Activated naive CD4-positive, alpha-beta T cell treated with anti-CD3 and anti-CD28 coated beads, Interleukin-2, amount 10 ng/mL, durations not matched to agents 7 days and 5 days (primary cell): ENCODE data around the gene PSMD7.
"Not testable (repeated sequence)": the region's sequence is repeated elsewhere in the genome, so short reads cannot be mapped to it uniquely, and the experiment has no call there.

Experiments
- CTCF ChIA-PET: fragments of 350-600 bp; sonication (Branson Sonifier 250); formaldehyde crosslinking; loops from one replicate; lab custom pipeline; 2021; ENCODE audit warnings: antibody characterized with exemption; lab: Charles Lee
- DNase-seq: peaks from one replicate; pipeline ENCODE4 v3.0.0-alpha.2; 2020
- H3K27ac Mint-ChIP-seq: one replicate; pipeline ENCODE4 v1.8.0; 2021; ENCODE audit warnings: mild to moderate bottlenecking, moderate library complexity, mixed read lengths
- H3K27me3 Mint-ChIP-seq: one replicate; pipeline ENCODE4 v1.8.0; 2021; ENCODE audit warnings: mild to moderate bottlenecking, mixed read lengths
- H3K36me3 Mint-ChIP-seq: one replicate; pipeline ENCODE4 v1.8.0; 2021; ENCODE audit warnings: mixed read lengths
- H3K4me1 Mint-ChIP-seq: one replicate; pipeline ENCODE4 v1.8.0; 2021; ENCODE audit warnings: mixed read lengths
- H3K4me3 Mint-ChIP-seq: one replicate; pipeline ENCODE4 v1.8.0; 2021; ENCODE audit warnings: mild to moderate bottlenecking, moderate library complexity, mixed read lengths
- H3K9me3 Mint-ChIP-seq: one replicate; pipeline ENCODE4 v1.8.0; 2021; ENCODE audit warnings: mixed read lengths

Gene PSMD7

GRCh38 chr16:74305281-74305680 lies 8.7 kb downstream of the PSMD7 start:
- H3K4me1 Mint-ChIP-seq = no peaks in the 10 kb centered on the region
- peaks cover 61% of the 10 kb centered on the region for H3K36me3 Mint-ChIP-seq
- no peaks in the 10 kb centered on the region for H3K9me3 Mint-ChIP-seq
- no peak overlapping the region for H3K27ac Mint-ChIP-seq
- CTCF ChIA-PET = interaction anchor here (0.9 to 1.2 kb wide), 2 partner anchors 8 to 10 kb away, joined by 5 read pairs; no protein-coding TSS in a partner anchor
- DNase-seq = no peak
- H3K4me3 Mint-ChIP-seq = no peak overlapping the region
- H3K27me3 Mint-ChIP-seq = no peaks in the 10 kb centered on the region

GRCh38 chr16:74305978-74306784 lies 9.6 kb downstream of the PSMD7 start:
- CTCF ChIA-PET = interaction anchor here (0.9 kb wide), 1 partner anchor 9 kb away, joined by 5 read pairs; no protein-coding TSS in a partner anchor
- H3K27me3 Mint-ChIP-seq = no peaks in the 10 kb centered on the region

GRCh38 chr16:74307383-74307782 lies 10.8 kb downstream of the PSMD7 start:
- no peak overlapping the region for H3K27ac Mint-ChIP-seq
- H3K4me1 Mint-ChIP-seq = no peaks in the 10 kb centered on the region
- CTCF ChIA-PET = interaction anchor here (3.6 kb wide), 1 partner anchor 9 kb away, joined by 15 read pairs; no protein-coding TSS in a partner anchor
- H3K4me3 Mint-ChIP-seq = no peak overlapping the region
- peaks cover 41% of the 10 kb centered on the region for H3K36me3 Mint-ChIP-seq
- no peaks in the 10 kb centered on the region for H3K9me3 Mint-ChIP-seq
- no peaks in the 10 kb centered on the region for H3K27me3 Mint-ChIP-seq
- no peak for DNase-seq

More at GRCh38 chr16:74305978-74306784, 9.6 kb downstream of the PSMD7 start:
- Mint-ChIP-seq H3K9me3 (no peaks in the 10 kb centered on the region), H3K36me3 (peaks cover 53% of the 10 kb centered on the region), H3K4me1 (no peaks in the 10 kb centered on the region), H3K27ac (no peak overlapping the region), H3K4me3 (no peak overlapping the region)
- DNase-seq = no peak

GRCh38 chr16:74309789-74310781 lies 13.5 kb downstream of the PSMD7 start:
- CTCF ChIA-PET = interaction anchor here (0.6 to 3.6 kb wide), 9 partner anchors 9 to 318 kb away, joined by 3 to 15 read pairs (median 4); no protein-coding TSS in a partner anchor
- Mint-ChIP-seq H3K27me3 (no peaks in the 10 kb centered on the region), H3K36me3 (peaks cover 19% of the 10 kb centered on the region), H3K27ac (no peak overlapping the region), H3K4me3 (no peak overlapping the region), H3K4me1 (no peaks in the 10 kb centered on the region), H3K9me3 (no peaks in the 10 kb centered on the region)
- peak; percentile 45 for DNase-seq

- no peak for DNase-seq
- Mint-ChIP-seq H3K36me3 (peaks cover 2% of the 10 kb centered on the region), H3K4me3 (no peak overlapping the region), H3K9me3 (no peaks in the 10 kb centered on the region), H3K27me3 (no peaks in the 10 kb centered on the region), H3K27ac (no peak overlapping the region), H3K4me1 (no peaks in the 10 kb centered on the region)
- CTCF ChIA-PET = interaction anchor here (1.9 kb wide), 1 partner anchor 10 kb away, joined by 5 read pairs; no protein-coding TSS in a partner anchor
Observed at GRCh38 chr16:74315059-74315458, 18.4 kb downstream of the PSMD7 start.

- no peaks in the 10 kb centered on the region for H3K36me3 Mint-ChIP-seq
- no peaks in the 10 kb centered on the region for H3K27me3 Mint-ChIP-seq
- H3K9me3 Mint-ChIP-seq = no peaks in the 10 kb centered on the region
- CTCF ChIA-PET = no interaction called here
- H3K4me3 Mint-ChIP-seq = no peak overlapping the region
- no peak for DNase-seq
- no peaks in the 10 kb centered on the region for H3K4me1 Mint-ChIP-seq
- no peak overlapping the region for H3K27ac Mint-ChIP-seq
Observed at GRCh38 chr16:74320707-74321106, 24.1 kb downstream of the PSMD7 start.

GRCh38 chr16:74321356-74321755 lies 24.7 kb downstream of the PSMD7 start:
- H3K27me3 Mint-ChIP-seq = no peaks in the 10 kb centered on the region
- no peaks in the 10 kb centered on the region for H3K9me3 Mint-ChIP-seq
- H3K27ac Mint-ChIP-seq = no peak overlapping the region
- DNase-seq = no peak
- no peaks in the 10 kb centered on the region for H3K4me1 Mint-ChIP-seq
- peaks cover 5% of the 10 kb centered on the region for H3K36me3 Mint-ChIP-seq
- no peak overlapping the region for H3K4me3 Mint-ChIP-seq
- CTCF ChIA-PET = no interaction called here

- no peak for DNase-seq
- CTCF ChIA-PET = interaction anchor here (1.2 kb wide), 1 partner anchor 12 kb away, joined by 4 read pairs; no protein-coding TSS in a partner anchor
- Mint-ChIP-seq H3K4me3 (no peak overlapping the region), H3K9me3 (no peaks in the 10 kb centered on the region), H3K27me3 (no peaks in the 10 kb centered on the region), H3K36me3 (peaks cover 13% of the 10 kb centered on the region), H3K4me1 (no peaks in the 10 kb centered on the region), H3K27ac (no peak overlapping the region)
Observed at GRCh38 chr16:74322301-74322710, 25.7 kb downstream of the PSMD7 start.

- H3K4me3 Mint-ChIP-seq, H3K4me1 Mint-ChIP-seq, CTCF ChIA-PET, H3K27me3 Mint-ChIP-seq, H3K27ac Mint-ChIP-seq, DNase-seq, H3K9me3 Mint-ChIP-seq: not testable (repeated sequence)
- peaks cover 20% of the 10 kb centered on the region for H3K36me3 Mint-ChIP-seq
Observed at GRCh38 chr16:74324777-74325176, 28.2 kb downstream of the PSMD7 start.

GRCh38 chr16:74325641-74326040 lies 29.0 kb downstream of the PSMD7 start:
- H3K4me1 Mint-ChIP-seq = no peaks in the 10 kb centered on the region
- H3K36me3 Mint-ChIP-seq = peaks cover 21% of the 10 kb centered on the region
- CTCF ChIA-PET = no interaction called here
- no peaks in the 10 kb centered on the region for H3K27me3 Mint-ChIP-seq
- no peak for DNase-seq
- H3K9me3 Mint-ChIP-seq = no peaks in the 10 kb centered on the region
- H3K27ac Mint-ChIP-seq = no peak overlapping the region
- no peak overlapping the region for H3K4me3 Mint-ChIP-seq

- H3K4me3 Mint-ChIP-seq, H3K9me3 Mint-ChIP-seq, H3K27ac Mint-ChIP-seq, H3K4me1 Mint-ChIP-seq, H3K27me3 Mint-ChIP-seq, CTCF ChIA-PET, DNase-seq: not testable (repeated sequence)
- H3K36me3 Mint-ChIP-seq = peaks cover 29% of the 10 kb centered on the region
Observed at GRCh38 chr16:74328346-74328745, 31.7 kb downstream of the PSMD7 start.

- H3K27me3 Mint-ChIP-seq = not testable (repeated sequence)
Observed at GRCh38 chr16:74332469-74332868, 35.9 kb downstream of the PSMD7 start.

GRCh38 chr16:74337506-74337905 lies 40.9 kb downstream of the PSMD7 start:
- DNase-seq, H3K27ac Mint-ChIP-seq, H3K27me3 Mint-ChIP-seq, H3K4me3 Mint-ChIP-seq, CTCF ChIA-PET, H3K4me1 Mint-ChIP-seq, H3K9me3 Mint-ChIP-seq: not testable (repeated sequence)
- peaks cover 19% of the 10 kb centered on the region for H3K36me3 Mint-ChIP-seq

More at GRCh38 chr16:74332469-74332868, 35.9 kb downstream of the PSMD7 start:
- peaks cover 29% of the 10 kb centered on the region for H3K36me3 Mint-ChIP-seq
- H3K9me3 Mint-ChIP-seq, H3K4me1 Mint-ChIP-seq, CTCF ChIA-PET, H3K27ac Mint-ChIP-seq, DNase-seq, H3K4me3 Mint-ChIP-seq: not testable (repeated sequence)

GRCh38 chr16:74339226-74339625 lies 42.6 kb downstream of the PSMD7 start:
- H3K27ac Mint-ChIP-seq, H3K9me3 Mint-ChIP-seq, H3K4me1 Mint-ChIP-seq, H3K4me3 Mint-ChIP-seq, DNase-seq, H3K27me3 Mint-ChIP-seq, CTCF ChIA-PET: not testable (repeated sequence)
- H3K36me3 Mint-ChIP-seq = peaks cover 21% of the 10 kb centered on the region
